ENCODE data around the gene UBL7.

UBL7 gene

DNA sequence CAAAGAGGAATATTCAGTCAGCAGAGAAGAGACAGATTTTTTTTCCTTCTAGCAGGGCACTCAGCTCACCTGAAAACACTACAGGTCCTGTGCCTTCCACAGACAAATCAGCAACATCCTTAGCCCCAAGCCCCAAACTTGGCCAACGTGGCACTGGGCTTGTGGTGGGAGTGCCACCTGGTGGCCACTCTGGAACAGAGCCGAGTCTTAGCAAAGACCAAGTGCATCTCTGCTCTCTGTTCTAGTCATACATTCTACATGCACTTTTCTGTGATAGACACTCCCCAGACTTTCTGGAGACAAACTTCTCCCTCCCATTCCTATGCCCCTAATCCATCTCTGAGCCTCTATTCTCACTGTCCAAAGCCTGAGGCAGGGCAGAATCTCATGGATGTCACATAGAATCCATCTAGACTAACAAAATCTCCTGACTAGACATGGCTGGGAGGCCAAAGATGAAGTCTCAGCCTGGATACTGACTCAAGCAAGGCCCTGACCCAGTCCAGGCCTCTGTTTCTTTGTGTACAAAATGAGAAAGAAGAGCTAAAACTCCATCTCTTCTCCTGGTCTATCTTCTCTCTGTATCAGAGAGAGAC lies 22.1 kb downstream of the UBL7 start:
- DNase-seq: peak; percentile 71 to 75

DNA sequence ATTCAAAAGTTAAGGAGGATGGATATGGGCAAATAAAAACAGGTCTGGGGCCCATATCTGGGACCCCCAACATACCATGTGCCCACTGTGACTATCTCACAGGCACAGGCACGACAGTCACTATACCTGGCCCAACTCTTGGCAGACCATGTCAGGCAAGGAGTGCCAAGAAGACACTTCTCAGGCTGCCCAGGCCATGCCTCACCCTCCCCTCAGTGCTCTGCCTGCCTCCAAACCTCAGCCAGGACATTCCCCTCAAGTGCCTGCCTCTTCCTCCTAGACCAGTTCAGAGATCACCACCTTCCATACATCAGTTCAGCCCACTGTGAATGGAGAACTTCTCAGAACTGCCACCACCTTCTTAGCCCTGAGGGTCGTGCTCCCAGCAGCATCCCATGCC lies 22.8 kb downstream of the UBL7 start:
- no peak for DNase-seq

- no peak for DNase-seq
Observed at GRCh38 chr15:74434263-74435136, 26.5 kb downstream of the UBL7 start.

- DNase-seq: peak; percentile 64 to 74
Observed at GRCh38 chr15:74433592-74434262, 27.2 kb downstream of the UBL7 start, which contains the start of gene SEMA7A. TSS of gene SEMA7A (minus strand) at chr15:74433958. CDS start at chr15:74433918, 40 bp downstream.

DNA sequence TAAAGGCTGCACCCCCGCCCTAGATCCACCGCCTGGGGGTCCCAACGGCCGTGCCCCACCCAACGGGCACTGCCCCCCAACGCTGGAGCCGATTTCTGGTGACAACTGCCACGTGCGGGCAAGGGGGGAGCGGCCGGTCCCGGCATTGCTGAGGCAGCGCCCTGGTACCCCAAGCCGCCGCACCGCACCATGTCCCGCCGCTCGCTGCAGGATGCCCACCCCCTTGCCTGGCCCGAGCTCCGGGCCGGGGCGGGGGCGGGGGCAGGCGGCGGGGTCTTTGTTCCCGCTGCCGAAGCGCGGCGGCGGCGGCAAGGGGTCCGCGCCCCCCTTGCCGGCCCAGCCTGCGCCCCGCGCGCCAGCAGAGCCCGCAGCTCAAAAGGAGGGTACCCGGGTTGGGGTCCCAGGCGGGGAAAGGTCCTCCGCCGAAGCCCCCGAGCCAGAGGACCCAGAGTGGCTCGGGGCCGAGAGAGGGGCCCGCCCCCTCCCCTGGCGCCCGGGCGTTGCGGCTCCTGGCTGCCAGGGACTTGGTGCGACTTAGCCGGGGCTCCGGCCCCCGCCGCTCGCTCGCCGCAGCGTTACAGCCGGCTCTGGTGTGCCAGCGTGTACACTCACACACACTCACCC lies 27.9 kb downstream of the UBL7 start:
- no peak for DNase-seq

DNA sequence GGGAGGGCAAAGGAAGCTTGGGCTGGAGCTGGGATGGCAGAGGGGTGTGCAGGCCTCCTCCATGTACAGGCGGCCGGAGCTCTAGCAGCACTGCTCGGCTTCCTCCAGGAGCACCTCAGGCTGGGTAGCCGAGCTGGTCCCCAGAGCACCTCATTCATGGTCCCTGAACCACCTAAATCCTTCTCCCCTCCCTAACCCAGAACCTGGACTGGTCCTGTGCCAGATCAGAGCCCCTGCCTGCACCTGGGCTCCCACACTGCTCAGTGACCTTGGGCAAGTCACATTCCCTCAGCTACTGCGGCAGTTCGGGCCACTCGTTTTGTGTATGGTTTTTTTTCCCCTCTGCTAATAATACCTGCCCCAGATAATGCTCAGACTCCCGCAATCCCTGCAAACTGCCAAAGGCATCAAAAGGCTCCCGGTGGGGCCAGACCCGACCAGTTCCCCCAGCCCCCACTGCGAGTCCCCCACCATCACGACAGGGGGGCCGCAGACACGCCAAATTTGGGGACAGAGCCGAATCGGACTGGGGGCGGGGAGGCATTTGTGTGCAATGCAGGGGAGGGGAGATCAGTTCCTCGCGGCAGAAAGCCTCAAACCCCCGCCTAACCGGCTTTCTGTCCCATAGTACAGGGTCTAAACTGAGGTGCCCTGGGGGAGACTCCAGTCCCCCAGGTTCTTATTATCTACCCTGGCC lies 28.5 kb downstream of the UBL7 start:
- no peak for DNase-seq

DNA sequence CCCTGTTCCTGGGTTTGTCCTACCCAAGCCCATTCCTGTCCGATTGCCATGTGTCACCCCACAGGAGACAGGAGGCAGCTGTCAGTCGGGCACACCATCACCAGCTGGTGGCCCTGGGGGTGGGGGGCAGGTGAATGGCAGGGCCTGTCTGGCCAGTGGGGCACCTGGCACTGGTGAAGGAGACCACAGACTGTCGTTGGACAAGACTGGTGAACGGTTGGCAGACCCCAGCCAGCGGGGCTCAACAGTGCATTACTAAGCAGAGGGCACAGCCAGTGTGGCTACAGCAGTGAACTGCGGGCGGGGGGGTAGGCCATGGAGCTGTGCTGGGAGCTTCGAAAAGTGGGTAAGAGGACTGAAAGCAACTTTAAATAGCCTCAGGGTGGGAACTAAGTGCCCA lies 29.3 kb downstream of the UBL7 start:
- DNase-seq: no peak

- DNase-seq: no peak
Observed at GRCh38 chr15:74431116-74431515, 29.8 kb downstream of the UBL7 start.

GRCh38 chr15:74430510-74430951 lies 30.4 kb downstream of the UBL7 start:
- no peak for DNase-seq

- no peak for DNase-seq
Observed at GRCh38 chr15:74429781-74430400, 31.1 kb downstream of the UBL7 start.

- DNase-seq: no peak
Observed at GRCh38 chr15:74428970-74429780, 31.8 kb downstream of the UBL7 start.

DNA sequence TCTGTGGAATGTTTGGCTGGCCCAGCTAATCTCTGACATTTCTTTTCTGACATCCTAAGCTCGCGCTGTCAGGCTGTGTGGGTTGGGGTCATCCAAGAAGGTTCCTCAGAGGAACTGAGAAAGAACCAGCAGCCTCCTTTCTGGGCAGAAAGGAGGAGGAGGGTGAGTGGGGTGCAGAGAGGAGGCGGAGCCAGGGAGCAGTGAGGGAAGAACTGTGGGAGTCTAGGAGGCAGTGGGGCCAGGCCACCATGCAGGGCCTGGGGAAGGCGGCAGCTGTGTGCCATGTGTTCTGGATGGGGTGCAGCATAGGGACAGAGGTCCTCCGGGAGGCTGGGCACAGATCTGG lies 32.5 kb downstream of the UBL7 start:
- DNase-seq: no peak

DNA sequence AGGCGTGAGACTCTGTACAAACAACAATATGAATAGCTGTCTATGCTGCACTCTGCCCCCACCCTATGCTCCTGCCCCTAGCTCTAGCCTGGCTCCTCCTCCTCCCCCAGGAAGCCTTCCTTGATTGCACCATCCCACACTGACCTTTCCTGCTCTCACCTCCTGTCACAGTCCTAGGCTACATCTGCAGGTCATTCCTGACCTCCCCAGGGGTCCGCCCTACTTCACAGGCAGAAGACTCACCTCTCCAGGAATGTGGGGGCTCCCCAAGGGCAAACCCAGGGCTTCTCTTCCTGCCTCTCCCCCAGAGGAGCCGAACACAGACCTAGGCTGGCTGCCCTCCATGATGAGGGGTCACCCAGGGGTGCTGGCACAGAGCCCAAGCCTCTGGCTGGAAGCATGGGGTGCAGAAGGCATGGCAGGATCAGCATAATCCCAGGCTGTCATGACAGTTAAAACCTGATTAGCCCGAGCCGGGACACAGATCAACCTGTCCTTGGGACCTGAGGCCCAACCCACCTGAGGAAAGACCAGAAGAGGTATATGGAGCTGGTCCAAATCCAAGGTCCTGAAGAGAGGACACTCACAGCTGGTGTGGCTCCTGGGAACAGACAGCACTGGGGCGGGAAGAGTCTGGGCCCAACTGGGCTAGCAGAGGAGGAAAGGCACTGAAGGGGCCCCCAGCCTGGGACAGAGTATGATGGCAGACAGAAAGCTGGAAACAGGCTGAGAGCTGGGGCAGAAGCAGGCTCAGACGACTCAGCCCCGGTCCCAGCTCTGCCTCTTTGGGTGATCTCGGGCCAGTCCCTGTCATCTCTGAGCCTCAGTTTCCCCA lies 33.1 kb downstream of the UBL7 start:
- no peak for DNase-seq

- DNase-seq: no peak
Observed at GRCh38 chr15:74426404-74427281, 34.3 kb downstream of the UBL7 start.

DNA sequence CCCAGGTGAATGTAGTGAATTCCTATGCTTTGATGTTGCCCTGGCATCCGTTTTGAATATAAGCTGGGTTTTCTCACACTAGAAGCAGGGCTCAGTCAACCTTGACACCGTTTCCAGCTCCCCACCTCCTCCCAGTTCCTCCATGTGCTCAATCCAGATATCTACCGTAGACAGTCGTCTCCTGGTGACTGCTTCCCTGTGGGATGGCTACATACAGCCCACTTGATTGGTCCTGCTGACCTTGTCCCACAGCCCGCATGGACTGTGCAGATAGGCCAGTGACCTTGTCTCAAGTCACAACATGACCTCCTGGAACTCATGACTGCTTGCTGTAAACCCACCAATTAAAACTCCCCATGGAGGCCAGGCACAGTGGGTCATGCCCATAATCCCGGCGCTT lies 35.3 kb downstream of the UBL7 start:
- no peak for DNase-seq

DNA sequence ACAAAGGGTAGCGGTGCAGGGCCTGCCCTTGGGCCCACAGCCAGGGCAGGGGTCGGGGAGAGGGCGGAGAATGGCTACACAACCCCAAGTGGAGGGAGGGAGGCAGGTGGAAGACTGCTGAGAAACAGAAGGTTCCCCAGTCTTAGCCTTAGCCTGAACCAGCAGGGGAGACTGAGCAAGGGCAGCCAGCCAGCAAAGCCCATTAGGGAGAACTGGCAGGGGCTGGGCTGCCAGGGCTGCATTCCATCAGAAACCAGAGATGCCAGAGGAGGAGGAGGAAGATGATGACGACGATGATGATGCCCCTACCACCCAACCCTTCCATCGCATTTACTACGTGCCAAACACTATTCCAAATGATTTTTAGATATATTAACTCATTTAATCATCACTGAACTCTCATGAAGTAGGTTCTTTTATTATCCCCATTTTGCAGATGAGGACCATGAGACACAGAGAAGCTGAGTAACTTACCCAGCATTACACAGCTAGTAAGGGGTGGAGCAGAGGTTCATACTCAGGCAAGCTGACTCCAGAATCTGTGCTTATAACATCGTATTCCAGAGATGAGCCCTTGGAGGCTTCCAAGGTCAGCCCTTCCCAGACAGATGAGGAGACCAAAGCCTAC lies 35.9 kb downstream of the UBL7 start:
- DNase-seq: no peak

DNA sequence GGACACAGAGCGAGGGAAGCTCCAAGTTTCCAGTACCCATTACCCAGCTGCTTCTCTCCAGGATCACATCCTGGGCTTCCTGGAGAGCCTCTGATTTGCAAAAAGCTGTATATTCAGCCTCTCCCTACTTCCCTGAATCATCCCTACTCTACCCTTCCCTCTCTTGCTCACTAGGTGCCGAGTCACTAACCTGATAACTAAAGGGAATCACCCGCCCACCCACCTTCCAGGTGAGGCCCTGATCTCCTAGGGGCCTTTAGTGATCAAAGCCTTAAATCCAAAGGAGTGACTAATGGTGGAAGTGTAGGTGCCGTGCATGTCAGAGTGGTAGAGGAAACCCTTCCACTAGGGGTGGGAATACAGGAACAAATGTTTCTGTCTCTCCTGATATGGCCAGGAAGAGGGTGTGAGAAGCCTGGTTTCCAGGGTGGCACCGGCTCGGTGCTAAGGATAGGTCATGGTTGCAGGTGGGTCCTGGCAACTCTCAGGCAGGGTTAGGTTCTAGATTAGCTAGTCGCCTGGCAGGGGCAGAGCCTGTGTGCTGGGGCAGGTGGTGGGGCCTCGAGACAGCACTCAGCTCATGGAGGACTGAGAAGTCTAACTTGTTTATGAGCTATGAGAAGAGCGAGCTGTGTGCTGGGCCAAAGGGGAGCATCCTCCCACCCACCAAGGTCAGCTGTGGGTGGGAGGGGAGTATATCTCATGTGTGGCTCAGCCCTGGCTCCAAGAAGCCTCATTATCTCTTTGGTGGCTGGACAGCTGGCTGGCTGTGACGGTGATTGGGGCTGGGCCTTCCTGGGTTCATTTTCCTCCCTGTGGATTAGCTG lies 37.3 kb downstream of the UBL7 start:
- DNase-seq: no peak

Data from activated CD4-positive, alpha-beta T cell treated with anti-CD3 and anti-CD28 coated beads, Interleukin-2, amount 50 U/mL, for 4 hours (primary cell).